ENCODE measurements around the gene CGB1.

DNA sequence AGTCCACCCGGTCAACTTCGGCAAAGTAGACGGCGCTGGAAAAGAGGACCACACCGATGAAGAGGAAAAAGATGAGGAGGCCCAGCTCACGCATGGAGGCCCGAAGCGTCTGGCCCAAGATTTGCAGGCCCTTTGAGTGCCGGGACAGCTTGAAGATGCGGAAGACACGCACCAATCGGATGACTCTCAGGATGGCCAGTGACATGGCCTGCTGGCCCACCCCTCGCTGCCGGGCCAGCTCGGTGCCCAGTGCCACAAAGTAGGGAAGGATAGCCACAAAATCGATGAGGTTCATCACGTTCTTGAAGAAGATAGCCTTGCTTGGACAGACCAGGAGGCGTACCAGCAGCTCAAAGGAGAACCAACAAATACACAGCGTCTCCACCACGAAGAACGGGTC is 33.7 kb upstream of the CGB1 start:
- TF ChIP-seq RCOR1 (IDR thresholded peaks at IDR 0.05; ENCODE audit: low read length) (no peak), EZH2phosphoT487 (IDR thresholded peaks at IDR 0.05; ENCODE audit: borderline replicate concordance, low read depth) (no peak), POLR2AphosphoS5 (IDR thresholded peaks at IDR 0.05; ENCODE audit: low read depth, low read length) (no peak), TAF1 (IDR thresholded peaks at IDR 0.05; ENCODE audit: borderline replicate concordance, low read depth, low read length) (no peak), NRF1 (IDR thresholded peaks at IDR 0.05; ENCODE audit: low read depth, low read length) (no peak), EP300 (IDR thresholded peaks at IDR 0.05; ENCODE audit: borderline replicate concordance in 1 of 2, low read depth in 1 of 2, low read length in 1 of 2) (no peak), SIN3A (IDR thresholded peaks at IDR 0.05; ENCODE audit: borderline replicate concordance, low read depth, low read length) (no peak)
- TF ChIP-seq, protein P1, sequence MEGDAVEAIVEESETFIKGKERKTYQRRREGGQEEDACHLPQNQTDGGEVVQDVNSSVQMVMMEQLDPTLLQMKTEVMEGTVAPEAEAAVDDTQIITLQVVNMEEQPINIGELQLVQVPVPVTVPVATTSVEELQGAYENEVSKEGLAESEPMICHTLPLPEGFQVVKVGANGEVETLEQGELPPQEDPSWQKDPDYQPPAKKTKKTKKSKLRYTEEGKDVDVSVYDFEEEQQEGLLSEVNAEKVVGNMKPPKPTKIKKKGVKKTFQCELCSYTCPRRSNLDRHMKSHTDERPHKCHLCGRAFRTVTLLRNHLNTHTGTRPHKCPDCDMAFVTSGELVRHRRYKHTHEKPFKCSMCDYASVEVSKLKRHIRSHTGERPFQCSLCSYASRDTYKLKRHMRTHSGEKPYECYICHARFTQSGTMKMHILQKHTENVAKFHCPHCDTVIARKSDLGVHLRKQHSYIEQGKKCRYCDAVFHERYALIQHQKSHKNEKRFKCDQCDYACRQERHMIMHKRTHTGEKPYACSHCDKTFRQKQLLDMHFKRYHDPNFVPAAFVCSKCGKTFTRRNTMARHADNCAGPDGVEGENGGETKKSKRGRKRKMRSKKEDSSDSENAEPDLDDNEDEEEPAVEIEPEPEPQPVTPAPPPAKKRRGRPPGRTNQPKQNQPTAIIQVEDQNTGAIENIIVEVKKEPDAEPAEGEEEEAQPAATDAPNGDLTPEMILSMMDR (IDR thresholded peaks at IDR 0.05) = no peak
- TF ChIP-seq, protein P2, sequence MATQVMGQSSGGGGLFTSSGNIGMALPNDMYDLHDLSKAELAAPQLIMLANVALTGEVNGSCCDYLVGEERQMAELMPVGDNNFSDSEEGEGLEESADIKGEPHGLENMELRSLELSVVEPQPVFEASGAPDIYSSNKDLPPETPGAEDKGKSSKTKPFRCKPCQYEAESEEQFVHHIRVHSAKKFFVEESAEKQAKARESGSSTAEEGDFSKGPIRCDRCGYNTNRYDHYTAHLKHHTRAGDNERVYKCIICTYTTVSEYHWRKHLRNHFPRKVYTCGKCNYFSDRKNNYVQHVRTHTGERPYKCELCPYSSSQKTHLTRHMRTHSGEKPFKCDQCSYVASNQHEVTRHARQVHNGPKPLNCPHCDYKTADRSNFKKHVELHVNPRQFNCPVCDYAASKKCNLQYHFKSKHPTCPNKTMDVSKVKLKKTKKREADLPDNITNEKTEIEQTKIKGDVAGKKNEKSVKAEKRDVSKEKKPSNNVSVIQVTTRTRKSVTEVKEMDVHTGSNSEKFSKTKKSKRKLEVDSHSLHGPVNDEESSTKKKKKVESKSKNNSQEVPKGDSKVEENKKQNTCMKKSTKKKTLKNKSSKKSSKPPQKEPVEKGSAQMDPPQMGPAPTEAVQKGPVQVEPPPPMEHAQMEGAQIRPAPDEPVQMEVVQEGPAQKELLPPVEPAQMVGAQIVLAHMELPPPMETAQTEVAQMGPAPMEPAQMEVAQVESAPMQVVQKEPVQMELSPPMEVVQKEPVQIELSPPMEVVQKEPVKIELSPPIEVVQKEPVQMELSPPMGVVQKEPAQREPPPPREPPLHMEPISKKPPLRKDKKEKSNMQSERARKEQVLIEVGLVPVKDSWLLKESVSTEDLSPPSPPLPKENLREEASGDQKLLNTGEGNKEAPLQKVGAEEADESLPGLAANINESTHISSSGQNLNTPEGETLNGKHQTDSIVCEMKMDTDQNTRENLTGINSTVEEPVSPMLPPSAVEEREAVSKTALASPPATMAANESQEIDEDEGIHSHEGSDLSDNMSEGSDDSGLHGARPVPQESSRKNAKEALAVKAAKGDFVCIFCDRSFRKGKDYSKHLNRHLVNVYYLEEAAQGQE (IDR thresholded peaks at IDR 0.05; ENCODE audit: low read depth, low read length) = no peak
- TF ChIP-seq, protein P3, sequence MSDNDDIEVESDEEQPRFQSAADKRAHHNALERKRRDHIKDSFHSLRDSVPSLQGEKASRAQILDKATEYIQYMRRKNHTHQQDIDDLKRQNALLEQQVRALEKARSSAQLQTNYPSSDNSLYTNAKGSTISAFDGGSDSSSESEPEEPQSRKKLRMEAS (IDR thresholded peaks at IDR 0.05; ENCODE audit: low read depth) = no peak
- TF ChIP-seq, protein P4, sequence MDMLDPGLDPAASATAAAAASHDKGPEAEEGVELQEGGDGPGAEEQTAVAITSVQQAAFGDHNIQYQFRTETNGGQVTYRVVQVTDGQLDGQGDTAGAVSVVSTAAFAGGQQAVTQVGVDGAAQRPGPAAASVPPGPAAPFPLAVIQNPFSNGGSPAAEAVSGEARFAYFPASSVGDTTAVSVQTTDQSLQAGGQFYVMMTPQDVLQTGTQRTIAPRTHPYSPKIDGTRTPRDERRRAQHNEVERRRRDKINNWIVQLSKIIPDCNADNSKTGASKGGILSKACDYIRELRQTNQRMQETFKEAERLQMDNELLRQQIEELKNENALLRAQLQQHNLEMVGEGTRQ (IDR thresholded peaks at IDR 0.05; ENCODE audit: borderline replicate concordance, low read depth, low read length) = no peak

Data from SK-N-SH (cell line).